GM19239 (cell line): Measurements from ENCODE around the gene CTCF.
A peak's percentile ranks its signal among the peaks of the same experiment; 100 is the strongest.

Experiments
- DNase-seq: peaks from one replicate; pipeline ENCODE4 v3.0.0; 2011; ENCODE audit warnings: low spot score; ENCODE audit not compliant: insufficient read length
- FAIRE-seq: peaks from 2 replicates; lab custom pipeline; 2011; peaks lifted over from hg19 to GRCh38; lab: Jason Lieb, UNC

CTCF gene

GRCh38 chr16:67648764-67649407, 86.6 kb downstream of the CTCF start:
- DNase-seq = no peak
- no peak for FAIRE-seq

GRCh38 chr16:67649494-67649931, 87.2 kb downstream of the CTCF start:
- FAIRE-seq (no peak), DNase-seq (no peak)

- no peak for DNase-seq
- no peak for FAIRE-seq
Observed at GRCh38 chr16:67650023-67650422, 87.7 kb downstream of the CTCF start.

GRCh38 chr16:67651039-67651438, 88.7 kb downstream of the CTCF start:
- DNase-seq (no peak), FAIRE-seq (no peak)

GRCh38 chr16:67651847-67652246, 89.5 kb downstream of the CTCF start:
- DNase-seq (no peak), FAIRE-seq (no peak)

GRCh38 chr16:67652578-67653127, 90.3 kb downstream of the CTCF start:
- DNase-seq = no peak
- no peak for FAIRE-seq

GRCh38 chr16:67653128-67653788, 90.9 kb downstream of the CTCF start:
- no peak for DNase-seq
- no peak for FAIRE-seq

- DNase-seq (no peak), FAIRE-seq (no peak)
Observed at GRCh38 chr16:67653789-67654402, 91.6 kb downstream of the CTCF start.

- FAIRE-seq (no peak), DNase-seq (no peak)
Observed at GRCh38 chr16:67654403-67654911, 92.1 kb downstream of the CTCF start.

- FAIRE-seq = no peak
- DNase-seq = no peak
Observed at GRCh38 chr16:67655363-67655762, 93.0 kb downstream of the CTCF start.

GRCh38 chr16:67656344-67657016, 94.2 kb downstream of the CTCF start:
- DNase-seq (no peak), FAIRE-seq (no peak)

GRCh38 chr16:67657017-67657608, 94.8 kb downstream of the CTCF start:
- DNase-seq (no peak), FAIRE-seq (no peak)

- FAIRE-seq (no peak), DNase-seq (no peak)
Observed at GRCh38 chr16:67657751-67658518, 95.6 kb downstream of the CTCF start.

- FAIRE-seq = no peak
- no peak for DNase-seq
Observed at GRCh38 chr16:67658849-67659674, 96.7 kb downstream of the CTCF start.

GRCh38 chr16:67659675-67660563, 97.6 kb downstream of the CTCF start, which contains the start of gene ACD:
Gene ACD, minus strand, starts transcription at chr16:67660260. Its CDS starts 40 bp downstream, at chr16:67660220.
- FAIRE-seq = no peak
- peak; percentile 100 for DNase-seq

- FAIRE-seq = peak; percentile 97
- peak; percentile 100 for DNase-seq
Observed at GRCh38 chr16:67660564-67661028, 98.3 kb downstream of the CTCF start, which contains the start of gene PARD6A. Gene PARD6A, plus strand, starts transcription at chr16:67660960. Its CDS starts 79 bp downstream, at chr16:67661039.

GRCh38 chr16:67661101-67661761, 98.9 kb downstream of the CTCF start:
- FAIRE-seq (no peak), DNase-seq (no peak)
